ENCODE results near the gene ATG9B.

- peak; percentile 99 for TF ChIP-seq CTCF (IDR thresholded peaks at IDR 0.05)
- TF ChIP-seq REST (IDR thresholded peaks at IDR 0.05; ENCODE audit: insufficient read depth in 1 of 2, low read depth in 2 of 2, low read length in 1 of 2): 0 out of 4 replicates have a peak, but pooled peaks of 1 of the 2 experiments have one; percentile 14
- no peak for TF ChIP-seq TCF7L2 (IDR thresholded peaks at IDR 0.05; ENCODE audit: low read depth, low read length)
Measured at GRCh38 chr7:151017953-151018420, 6.3 kb downstream of the ATG9B start.

Measured in Panc1 (cell line).